SK-N-SH treated with all-trans-retinoic acid at 6 μM for 48 hours (cell line): Measurements from ENCODE around the gene SAXO1.

Source experiments
- ARNTL ChIP-seq: fragments of 450-650 bp; formaldehyde crosslinking; IDR thresholded peaks from 2 replicates; pipeline ENCODE4 v1.5.0; 2020; ENCODE audit warnings: low read depth, mild to moderate bottlenecking, moderate library complexity, borderline replicate concordance
- BACH2 ChIP-seq: fragments of 250-450 bp; sonication (Bioruptor Pico); IDR thresholded peaks from 2 replicates; pipeline ENCODE4 v1.9.0; 2021; ENCODE audit warnings: mild to moderate bottlenecking, borderline replicate concordance
- CREB5 ChIP-seq: fragments of 250-450 bp; sonication (Bioruptor Pico); IDR thresholded peaks from 2 replicates; pipeline ENCODE4 v1.5.1; 2020; ENCODE audit warnings: low read depth, mild to moderate bottlenecking, moderate library complexity
- ESRRG ChIP-seq: fragments of 250-450 bp; sonication (Bioruptor Pico); IDR thresholded peaks from 2 replicates; pipeline ENCODE4 v1.6.1; 2021; ENCODE audit warnings: mild to moderate bottlenecking
- GLIS3 ChIP-seq: fragments of 250-450 bp; sonication (Bioruptor Pico); IDR thresholded peaks from 2 replicates; pipeline ENCODE4 v1.5.0; 2020; ENCODE audit warnings: mild to moderate bottlenecking, moderate library complexity
- PPARA ChIP-seq: fragments of 250-450 bp; sonication (Bioruptor Pico); IDR thresholded peaks from 2 replicates; pipeline ENCODE4 v1.5.0; 2020; ENCODE audit warnings: mild to moderate bottlenecking, borderline replicate concordance
- RARB ChIP-seq: fragments of 250-450 bp; sonication (Bioruptor Pico); IDR thresholded peaks from 2 replicates; pipeline ENCODE4 v1.8.0; 2021; ENCODE audit warnings: mild to moderate bottlenecking, moderate library complexity
- TOX ChIP-seq: fragments of 250-450 bp; sonication (Bioruptor Pico); IDR thresholded peaks from 2 replicates; pipeline ENCODE4 v1.8.0; 2021; ENCODE audit warnings: mild to moderate bottlenecking, moderate library complexity, borderline replicate concordance
- ZFP3 ChIP-seq: fragments of 250-450 bp; sonication (Bioruptor Pico); IDR thresholded peaks from 2 replicates; pipeline ENCODE4 v1.5.0; 2020; ENCODE audit warnings: mild to moderate bottlenecking, moderate library complexity
- ZFP30 ChIP-seq: fragments of 450-650 bp; formaldehyde crosslinking; IDR thresholded peaks from 2 replicates; pipeline ENCODE4 v1.5.0; 2022; ENCODE audit warnings: mild to moderate bottlenecking, moderate library complexity
- ZNF565 ChIP-seq: fragments of 450-650 bp; formaldehyde crosslinking; conservative IDR thresholded peaks from 2 replicates; pipeline ENCODE4 v1.5.0; 2020; ENCODE audit warnings: low read depth, mild to moderate bottlenecking, moderate library complexity
- ZNF70 ChIP-seq: fragments of 450-650 bp; formaldehyde crosslinking; IDR thresholded peaks from 2 replicates; pipeline ENCODE4 v1.5.0; 2020; ENCODE audit warnings: mild to moderate bottlenecking, moderate library complexity
- TF ChIP-seq, protein P1 (sequence below): fragments of 250-450 bp; sonication (Bioruptor Pico); IDR thresholded peaks from 2 replicates; pipeline ENCODE4 v1.8.0; 2020; ENCODE audit warnings: mild to moderate bottlenecking, moderate library complexity, borderline replicate concordance

GRCh38 chr9:18896004-18896403 is 137.0 kb downstream of the SAXO1 start:
- TF ChIP-seq GLIS3 (CRISPR knock-in tag) (no peak), ZFP30 (CRISPR knock-in tag) (no peak), TOX (CRISPR knock-in tag) (no peak), RARB (CRISPR knock-in tag) (no peak), PPARA (CRISPR knock-in tag) (no peak), ZNF565 (CRISPR knock-in tag) (no peak), ARNTL (CRISPR knock-in tag) (no peak), CREB5 (no peak), ESRRG (CRISPR knock-in tag) (no peak), ZFP3 (CRISPR knock-in tag) (no peak), BACH2 (no peak), ZNF70 (CRISPR knock-in tag) (no peak)
- TF ChIP-seq, protein P1, sequence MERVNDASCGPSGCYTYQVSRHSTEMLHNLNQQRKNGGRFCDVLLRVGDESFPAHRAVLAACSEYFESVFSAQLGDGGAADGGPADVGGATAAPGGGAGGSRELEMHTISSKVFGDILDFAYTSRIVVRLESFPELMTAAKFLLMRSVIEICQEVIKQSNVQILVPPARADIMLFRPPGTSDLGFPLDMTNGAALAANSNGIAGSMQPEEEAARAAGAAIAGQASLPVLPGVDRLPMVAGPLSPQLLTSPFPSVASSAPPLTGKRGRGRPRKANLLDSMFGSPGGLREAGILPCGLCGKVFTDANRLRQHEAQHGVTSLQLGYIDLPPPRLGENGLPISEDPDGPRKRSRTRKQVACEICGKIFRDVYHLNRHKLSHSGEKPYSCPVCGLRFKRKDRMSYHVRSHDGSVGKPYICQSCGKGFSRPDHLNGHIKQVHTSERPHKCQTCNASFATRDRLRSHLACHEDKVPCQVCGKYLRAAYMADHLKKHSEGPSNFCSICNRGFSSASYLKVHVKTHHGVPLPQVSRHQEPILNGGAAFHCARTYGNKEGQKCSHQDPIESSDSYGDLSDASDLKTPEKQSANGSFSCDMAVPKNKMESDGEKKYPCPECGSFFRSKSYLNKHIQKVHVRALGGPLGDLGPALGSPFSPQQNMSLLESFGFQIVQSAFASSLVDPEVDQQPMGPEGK (CRISPR knock-in tag), result no peak
